ENCODE results near the gene MAPRE2.

The MAPRE2 gene

DNA sequence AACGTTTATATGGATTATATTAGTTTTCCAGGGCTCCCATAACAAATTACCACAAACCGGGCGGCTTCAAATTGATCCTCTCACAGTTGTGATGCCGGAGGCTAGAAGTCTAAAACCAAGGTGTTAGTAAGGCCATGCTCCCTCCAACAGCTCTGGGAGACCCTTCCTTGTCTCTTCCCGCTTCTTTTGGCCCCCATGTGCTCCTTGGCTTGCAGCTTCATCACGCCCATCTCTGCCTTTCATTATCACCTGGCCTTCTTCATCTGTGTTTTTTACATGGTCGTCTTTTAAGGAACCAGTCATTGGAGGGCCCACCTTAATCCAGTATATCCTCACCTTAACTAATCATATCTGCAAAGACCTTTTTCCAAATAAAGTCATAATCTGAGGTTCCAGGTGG is 13.9 kb downstream of the MAPRE2 start:
- TF ChIP-seq, protein P1, sequence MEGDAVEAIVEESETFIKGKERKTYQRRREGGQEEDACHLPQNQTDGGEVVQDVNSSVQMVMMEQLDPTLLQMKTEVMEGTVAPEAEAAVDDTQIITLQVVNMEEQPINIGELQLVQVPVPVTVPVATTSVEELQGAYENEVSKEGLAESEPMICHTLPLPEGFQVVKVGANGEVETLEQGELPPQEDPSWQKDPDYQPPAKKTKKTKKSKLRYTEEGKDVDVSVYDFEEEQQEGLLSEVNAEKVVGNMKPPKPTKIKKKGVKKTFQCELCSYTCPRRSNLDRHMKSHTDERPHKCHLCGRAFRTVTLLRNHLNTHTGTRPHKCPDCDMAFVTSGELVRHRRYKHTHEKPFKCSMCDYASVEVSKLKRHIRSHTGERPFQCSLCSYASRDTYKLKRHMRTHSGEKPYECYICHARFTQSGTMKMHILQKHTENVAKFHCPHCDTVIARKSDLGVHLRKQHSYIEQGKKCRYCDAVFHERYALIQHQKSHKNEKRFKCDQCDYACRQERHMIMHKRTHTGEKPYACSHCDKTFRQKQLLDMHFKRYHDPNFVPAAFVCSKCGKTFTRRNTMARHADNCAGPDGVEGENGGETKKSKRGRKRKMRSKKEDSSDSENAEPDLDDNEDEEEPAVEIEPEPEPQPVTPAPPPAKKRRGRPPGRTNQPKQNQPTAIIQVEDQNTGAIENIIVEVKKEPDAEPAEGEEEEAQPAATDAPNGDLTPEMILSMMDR (IDR thresholded peaks at IDR 0.05; ENCODE audit: borderline replicate concordance, control extremely low read depth, extremely low read depth, insufficient read depth, missing control alignments), result no peak
- DNase-seq (ENCODE audit: low spot score), result no peak
- in situ Hi-C loops (cut with MboI; ENCODE audit: low sequenced_read_pairs, unreplicated experiment), result no loop called here

DNA sequence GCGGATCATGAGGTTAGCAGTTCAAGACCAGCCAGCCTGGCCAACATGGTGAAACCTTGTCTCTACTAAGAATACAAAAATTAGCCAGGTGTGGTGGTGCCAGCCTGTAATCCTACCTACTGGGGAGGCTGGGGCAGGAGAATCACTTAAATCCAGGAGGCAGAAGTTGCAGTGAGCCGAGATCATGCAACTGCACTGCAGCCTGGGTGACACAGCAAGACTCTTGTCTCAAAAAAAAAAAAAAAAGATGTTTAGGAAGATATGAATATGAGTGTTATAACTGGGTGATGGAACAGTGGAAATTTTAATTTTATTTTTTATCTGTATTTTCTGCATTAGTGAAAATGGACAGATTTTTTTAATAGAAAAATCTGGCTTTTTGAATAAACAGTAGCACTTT is 14.5 kb downstream of the MAPRE2 start:
- in situ Hi-C loops (cut with MboI; ENCODE audit: low sequenced_read_pairs, unreplicated experiment), result no loop called here
- TF ChIP-seq, protein P1 (IDR thresholded peaks at IDR 0.05; ENCODE audit: borderline replicate concordance, control extremely low read depth, extremely low read depth, insufficient read depth, missing control alignments), result no peak
- DNase-seq (ENCODE audit: low spot score), result no peak

DNA sequence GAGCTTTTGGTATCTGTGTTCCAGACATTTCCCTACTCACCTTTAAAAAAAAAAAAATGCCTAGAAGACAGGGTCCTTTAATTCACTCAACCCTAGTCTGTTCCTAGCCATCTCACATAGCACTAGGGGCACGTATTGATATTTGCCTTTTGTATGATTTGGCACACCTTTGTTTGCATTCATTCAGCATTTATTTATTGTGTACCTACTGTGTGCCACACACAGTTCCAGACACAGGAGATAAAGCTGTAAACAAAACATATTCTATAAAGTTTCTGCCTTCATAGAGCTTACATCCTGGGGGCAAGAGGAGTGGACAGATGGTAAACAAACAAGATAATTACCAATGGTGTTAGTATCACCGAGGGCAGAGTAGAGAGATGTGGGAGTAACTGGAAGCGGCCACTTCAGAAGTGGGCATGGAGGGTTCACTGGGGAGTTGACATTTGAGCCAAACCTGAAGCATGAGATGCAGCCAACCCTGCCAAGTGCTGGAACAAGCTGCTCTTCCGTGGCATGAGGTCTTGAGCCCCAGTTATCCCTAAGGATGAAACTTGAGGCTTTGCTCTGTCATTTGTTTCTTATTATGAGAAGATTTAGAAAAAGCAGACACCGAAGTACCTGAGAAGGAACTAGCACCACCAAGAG is 18.2 kb downstream of the MAPRE2 start:
- in situ Hi-C loops (cut with MboI; ENCODE audit: low sequenced_read_pairs, unreplicated experiment), result no loop called here
- DNase-seq (ENCODE audit: low spot score), result no peak
- TF ChIP-seq, protein P1 (IDR thresholded peaks at IDR 0.05; ENCODE audit: borderline replicate concordance, control extremely low read depth, extremely low read depth, insufficient read depth, missing control alignments), result no peak

DNA sequence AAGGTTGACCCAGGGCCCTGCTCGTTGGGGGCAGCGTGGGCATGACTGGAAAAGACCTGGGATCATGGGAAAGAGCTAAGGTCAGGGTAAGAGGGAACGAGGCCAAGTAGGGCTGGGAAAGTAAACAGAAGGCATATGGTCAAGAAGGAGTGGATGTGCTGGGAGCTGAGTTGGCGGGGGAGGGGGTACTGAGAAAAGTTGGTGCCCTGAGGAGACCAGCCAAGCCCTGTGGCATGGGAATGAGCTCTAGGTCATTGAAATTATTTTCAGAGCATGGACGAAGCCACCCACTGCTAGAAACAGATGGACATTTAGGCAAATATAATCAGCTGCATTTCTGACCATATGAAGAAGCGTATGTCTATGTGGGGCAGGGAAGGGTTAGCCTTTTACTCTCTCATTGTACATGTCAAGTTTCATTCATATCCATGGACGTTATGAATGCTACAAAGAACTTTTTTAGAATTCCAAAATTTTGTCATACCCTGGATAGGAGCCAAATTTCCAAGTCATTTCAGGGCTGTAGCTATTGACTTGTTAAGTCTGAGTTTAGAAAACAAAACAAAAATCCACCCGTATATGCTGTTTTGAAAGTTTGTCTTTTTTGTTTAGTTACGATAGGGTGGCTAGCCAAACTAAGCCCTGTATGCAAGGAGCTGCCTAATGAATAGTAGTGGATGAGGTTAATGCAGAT is 19.1 kb downstream of the MAPRE2 start:
- TF ChIP-seq, protein P1 (IDR thresholded peaks at IDR 0.05; ENCODE audit: borderline replicate concordance, control extremely low read depth, extremely low read depth, insufficient read depth, missing control alignments), result no peak
- DNase-seq (ENCODE audit: low spot score), result no peak
- in situ Hi-C loops (cut with MboI; ENCODE audit: low sequenced_read_pairs, unreplicated experiment), result no loop called here

DNA sequence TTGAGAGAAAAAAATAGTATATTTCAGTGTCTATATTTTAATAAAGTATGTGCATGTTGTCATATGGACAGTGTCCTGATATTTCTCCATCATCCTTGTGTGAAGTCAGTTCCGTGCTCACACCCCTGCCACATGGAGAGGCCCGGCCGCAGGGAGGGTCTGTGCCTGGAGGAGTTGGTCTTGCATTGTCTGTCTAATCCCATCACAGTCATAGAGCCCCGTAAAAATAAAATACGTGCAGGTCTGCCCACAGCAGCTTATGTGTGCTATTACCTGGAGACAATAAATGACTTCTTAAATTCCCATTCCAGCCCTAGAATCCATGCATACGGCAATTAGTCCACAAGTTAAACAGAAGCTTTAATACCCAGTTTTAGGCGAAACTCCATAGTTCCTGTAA is 20.1 kb downstream of the MAPRE2 start:
- in situ Hi-C loops (cut with MboI; ENCODE audit: low sequenced_read_pairs, unreplicated experiment), result no loop called here
- DNase-seq (ENCODE audit: low spot score), result no peak
- TF ChIP-seq, protein P1 (IDR thresholded peaks at IDR 0.05; ENCODE audit: borderline replicate concordance, control extremely low read depth, extremely low read depth, insufficient read depth, missing control alignments), result no peak

DNA sequence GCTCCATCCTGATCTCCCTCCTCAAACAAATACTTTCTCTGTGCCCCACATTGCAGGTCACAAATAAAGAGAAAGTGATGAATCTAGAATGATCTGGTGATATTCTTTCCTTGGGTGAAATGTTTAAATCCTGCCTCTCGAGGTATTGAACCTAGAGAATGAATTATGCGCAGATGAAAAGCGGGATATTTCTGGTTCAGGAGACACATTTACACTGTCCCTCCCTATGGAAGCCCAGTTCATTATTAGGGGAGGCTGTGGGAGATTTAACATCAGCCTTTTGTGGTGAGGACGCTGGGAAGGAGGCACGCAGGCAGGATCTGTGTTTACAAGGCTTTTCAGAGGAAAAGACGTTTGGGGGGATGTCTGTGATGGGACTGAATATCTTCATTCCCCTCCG is 20.6 kb downstream of the MAPRE2 start:
- no peak for DNase-seq (ENCODE audit: low spot score)
- TF ChIP-seq, protein P1 (IDR thresholded peaks at IDR 0.05; ENCODE audit: borderline replicate concordance, control extremely low read depth, extremely low read depth, insufficient read depth, missing control alignments), result no peak
- in situ Hi-C loops (cut with MboI; ENCODE audit: low sequenced_read_pairs, unreplicated experiment), result no loop called here
